ENCODE measurements around the gene ZSCAN30. TPM values are rescaled to one million over a fixed set of nuclear protein-coding genes. Genes with fewer than 3 reads are reported as not detected.
A peak's percentile ranks its signal among the peaks of the same experiment; 100 is the strongest.

Gene ZSCAN30
- total RNA-seq, 3 donors from 2014 or later = 12.5 to 33.2 (median 21.3) TPM

DNA sequence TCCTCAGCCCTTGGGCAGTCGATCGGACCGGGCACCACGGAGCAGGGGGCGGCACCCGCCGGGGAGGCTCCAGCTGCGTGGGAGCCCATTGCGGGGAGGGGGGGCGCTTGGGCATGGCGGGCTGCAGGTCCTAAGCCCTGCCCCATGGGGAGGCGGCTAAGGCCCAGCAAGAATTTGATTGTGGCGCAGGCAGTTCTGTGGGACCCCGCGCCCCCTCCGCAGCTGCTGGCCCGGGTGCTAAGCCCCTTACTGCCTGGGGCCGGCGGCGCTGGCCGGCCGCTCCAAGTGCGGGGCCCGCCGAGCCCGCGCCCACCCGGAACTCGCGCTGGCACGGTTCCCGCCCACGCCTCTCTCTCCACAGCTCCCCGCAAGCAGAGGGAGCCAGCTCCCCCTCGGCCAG is 18.4 kb downstream of the ZSCAN30 start:
- TF ChIP-seq, protein P1, sequence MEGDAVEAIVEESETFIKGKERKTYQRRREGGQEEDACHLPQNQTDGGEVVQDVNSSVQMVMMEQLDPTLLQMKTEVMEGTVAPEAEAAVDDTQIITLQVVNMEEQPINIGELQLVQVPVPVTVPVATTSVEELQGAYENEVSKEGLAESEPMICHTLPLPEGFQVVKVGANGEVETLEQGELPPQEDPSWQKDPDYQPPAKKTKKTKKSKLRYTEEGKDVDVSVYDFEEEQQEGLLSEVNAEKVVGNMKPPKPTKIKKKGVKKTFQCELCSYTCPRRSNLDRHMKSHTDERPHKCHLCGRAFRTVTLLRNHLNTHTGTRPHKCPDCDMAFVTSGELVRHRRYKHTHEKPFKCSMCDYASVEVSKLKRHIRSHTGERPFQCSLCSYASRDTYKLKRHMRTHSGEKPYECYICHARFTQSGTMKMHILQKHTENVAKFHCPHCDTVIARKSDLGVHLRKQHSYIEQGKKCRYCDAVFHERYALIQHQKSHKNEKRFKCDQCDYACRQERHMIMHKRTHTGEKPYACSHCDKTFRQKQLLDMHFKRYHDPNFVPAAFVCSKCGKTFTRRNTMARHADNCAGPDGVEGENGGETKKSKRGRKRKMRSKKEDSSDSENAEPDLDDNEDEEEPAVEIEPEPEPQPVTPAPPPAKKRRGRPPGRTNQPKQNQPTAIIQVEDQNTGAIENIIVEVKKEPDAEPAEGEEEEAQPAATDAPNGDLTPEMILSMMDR (IDR thresholded peaks at IDR 0.05) = no peak
- TF ChIP-seq POLR2AphosphoS5 (IDR thresholded peaks at IDR 0.05) = no peak
- no peak for TF ChIP-seq POLR2A (IDR thresholded peaks at IDR 0.05)

DNA sequence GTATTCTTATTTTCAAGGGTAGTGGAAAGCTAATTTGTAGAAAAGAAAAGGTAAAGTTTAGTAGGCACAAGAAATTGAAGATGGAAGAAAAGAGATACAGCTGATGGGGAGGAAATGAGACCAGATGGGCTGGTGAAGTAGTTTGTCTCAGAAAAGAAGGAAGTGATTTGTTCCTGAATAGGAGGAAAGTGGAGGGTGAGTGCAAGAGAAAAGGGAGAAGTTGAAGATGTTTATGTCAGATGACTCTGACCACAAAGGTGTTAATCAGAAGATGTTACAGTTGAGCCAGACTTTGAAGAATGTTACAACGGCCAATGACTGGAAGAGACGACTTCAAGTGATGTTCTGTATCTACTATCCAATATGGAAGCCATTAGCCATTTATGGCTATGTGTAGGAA is 21.2 kb downstream of the ZSCAN30 start:
- Histone ChIP-seq H3K27me3 (no peaks in the 10 kb centered on the region), H3K36me3 (no peaks in the 10 kb centered on the region), H3K4me3 (no peak overlapping the region), H3K9me3 (peaks cover 0 to 7% of the 10 kb centered on the region in 2 donors), H3K27ac (no peak overlapping the region), H3K4me1 (no peaks in the 10 kb centered on the region)
- intact Hi-C loops (cut with DNase I; ENCODE audit: low total_unique reads) = no loop called here
- DNase-seq (ENCODE audit: low spot score in 2 of 2) = no peak
- TF ChIP-seq POLR2A (IDR thresholded peaks at IDR 0.05) (no peak), POLR2AphosphoS5 (IDR thresholded peaks at IDR 0.05) (no peak)
- TF ChIP-seq, protein P1 (IDR thresholded peaks at IDR 0.05) = no peak

More for the DNA sequence above, 18.4 kb downstream of the ZSCAN30 start:
- no peaks in the 10 kb centered on the region for H3K4me1 ChIP-seq
- intact Hi-C loops (cut with DNase I; ENCODE audit: low total_unique reads) = no loop called here
- H3K36me3 ChIP-seq = no peaks in the 10 kb centered on the region
- no peak overlapping the region for H3K27ac ChIP-seq
- DNase-seq (ENCODE audit: low spot score in 2 of 2) = no peak
- peaks cover 0 to 7% of the 10 kb centered on the region in 2 donors for H3K9me3 ChIP-seq
- no peak overlapping the region for H3K4me3 ChIP-seq
- H3K27me3 ChIP-seq = no peaks in the 10 kb centered on the region

DNA sequence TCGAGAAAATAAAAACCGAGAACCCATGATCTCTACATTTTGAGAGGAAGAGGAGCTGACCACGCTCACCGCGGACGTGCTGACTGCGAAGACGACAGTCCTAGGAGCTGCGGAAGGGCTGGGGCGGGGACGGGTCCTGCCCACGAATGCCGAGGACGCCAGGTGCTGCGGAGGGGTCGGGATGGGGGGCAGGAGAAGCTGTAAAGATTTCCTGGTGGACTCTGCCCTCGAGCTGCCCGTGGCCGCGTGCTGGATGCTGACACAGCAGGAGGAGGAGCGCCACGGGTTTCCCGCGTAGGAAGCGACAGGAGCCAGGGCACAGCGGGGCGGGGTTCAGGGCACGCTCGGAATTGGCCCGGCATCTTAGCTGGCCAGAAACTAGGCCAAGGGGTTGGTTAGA is 22.2 kb downstream of the ZSCAN30 start:
- no peak for TF ChIP-seq POLR2A (IDR thresholded peaks at IDR 0.05)
- peak in 2 of 3 donors; percentile 36 to 41 for TF ChIP-seq POLR2AphosphoS5 (IDR thresholded peaks at IDR 0.05)
- TF ChIP-seq, protein P1 (IDR thresholded peaks at IDR 0.05) = no peak
- Histone ChIP-seq H3K27ac (peak overlapping the region; percentile 20 to 93), H3K4me3 (peak overlapping the region; percentile 59 to 79 (median 79)), H3K27me3 (no peaks in the 10 kb centered on the region), H3K4me1 (no peaks in the 10 kb centered on the region), H3K9me3 (peaks cover 0 to 7% of the 10 kb centered on the region in 2 donors), H3K36me3 (no peaks in the 10 kb centered on the region)
- intact Hi-C loops (cut with DNase I; ENCODE audit: low total_unique reads) = no loop called here
- DNase-seq (ENCODE audit: low spot score in 2 of 2) = no peak

DNA sequence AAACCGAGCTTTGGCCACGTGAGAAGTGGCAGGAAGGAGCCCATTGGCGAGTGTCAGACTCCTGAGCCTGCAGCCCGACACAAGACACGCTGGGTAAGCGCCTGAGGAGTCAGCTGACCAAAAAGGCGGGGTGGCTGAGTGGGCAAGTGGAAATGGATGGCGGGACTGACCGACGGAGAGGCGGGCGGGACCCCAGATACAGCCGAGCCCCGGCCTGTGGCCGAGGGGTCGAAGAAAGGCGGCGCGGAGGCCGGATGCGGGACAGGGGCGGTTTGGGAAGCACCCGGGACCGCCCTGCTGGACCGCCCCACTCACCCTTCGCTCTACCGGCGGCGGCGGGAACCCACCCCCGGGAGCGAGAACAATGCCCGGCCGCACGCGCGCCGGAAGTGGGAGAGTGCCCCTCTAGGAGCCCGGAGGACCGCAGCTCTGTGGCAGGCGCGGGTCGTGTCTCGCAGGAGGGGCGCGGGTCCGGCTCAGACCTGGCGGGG is 22.8 kb downstream of the ZSCAN30 start:
- Histone ChIP-seq H3K9me3 (peaks cover 0 to 7% of the 10 kb centered on the region in 2 donors), H3K27me3 (no peaks in the 10 kb centered on the region), H3K36me3 (peaks cover 4% of the 10 kb centered on the region), H3K4me3 (peak overlapping the region; percentile 59 to 79 (median 79)), H3K4me1 (no peaks in the 10 kb centered on the region), H3K27ac (peak overlapping the region; percentile 91 to 93)
- intact Hi-C loops (cut with DNase I; ENCODE audit: low total_unique reads) = no loop called here
- TF ChIP-seq POLR2A (IDR thresholded peaks at IDR 0.05) (peak; percentile 50), POLR2AphosphoS5 (IDR thresholded peaks at IDR 0.05) (peak; percentile 47 to 65 (median 57))
- TF ChIP-seq, protein P1 (IDR thresholded peaks at IDR 0.05) = peak in 1 of 3 donors; percentile 12
- DNase-seq (ENCODE audit: low spot score in 2 of 2) = peak; percentile 67 to 71

DNA sequence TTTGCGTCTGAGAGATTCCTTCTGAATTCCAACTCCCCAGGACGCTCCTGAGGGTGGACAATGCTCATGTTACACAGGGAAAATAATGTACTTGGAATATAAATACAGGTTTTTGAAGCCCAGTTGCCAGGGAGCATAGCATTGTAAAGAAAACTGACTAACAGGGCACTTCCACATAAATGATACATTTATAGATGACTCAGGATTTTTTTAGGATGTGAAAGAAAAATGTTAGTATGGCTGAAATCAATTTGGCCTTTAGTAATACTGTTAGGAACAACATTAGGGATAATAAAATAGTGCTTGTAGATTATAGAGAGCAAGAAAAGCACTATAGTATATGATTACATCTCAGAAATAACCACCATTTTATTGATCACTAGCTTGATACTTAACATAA is 25.6 kb downstream of the ZSCAN30 start:
- H3K36me3 ChIP-seq = peaks cover 7% of the 10 kb centered on the region
- H3K27me3 ChIP-seq = no peaks in the 10 kb centered on the region
- no peaks in the 10 kb centered on the region for H3K4me1 ChIP-seq
- intact Hi-C loops (cut with DNase I; ENCODE audit: low total_unique reads) = no loop called here
- TF ChIP-seq, protein P1 (IDR thresholded peaks at IDR 0.05) = no peak
- TF ChIP-seq POLR2A (IDR thresholded peaks at IDR 0.05) (no peak), POLR2AphosphoS5 (IDR thresholded peaks at IDR 0.05) (no peak)
- no peak overlapping the region for H3K27ac ChIP-seq
- no peak for DNase-seq (ENCODE audit: low spot score in 2 of 2)
- H3K4me3 ChIP-seq = no peak overlapping the region
- H3K9me3 ChIP-seq = no peaks in the 10 kb centered on the region

Measured in breast epithelium (tissue), 4 donors.